Vagina (tissue), 2 donors: Measurements from ENCODE around the gene ITPR1. TPM values are rescaled to one million over a fixed set of nuclear protein-coding genes. Genes with fewer than 3 reads are reported as not detected.

Experiments
- DNase-seq, 2 donors: peaks; one replicate each; pipeline ENCODE4 v3.0.0-alpha.2; 2017; ENCODE audit errors: extremely low spot score in 2 of 2
- H3K27ac ChIP-seq: fragments of 200-600 bp; sonication (generic); one replicate; pipeline ENCODE4 v1.5.1; 2019
- H3K27me3 ChIP-seq: fragments of 200-600 bp; sonication (generic); one replicate; pipeline ENCODE4 v1.5.1; 2019
- H3K36me3 ChIP-seq, 2 donors: fragments of 200-600 bp; sonication (generic); one replicate each; pipeline ENCODE4 v1.5.1; 2017 to 2019
- H3K4me1 ChIP-seq: fragments of 200-600 bp; sonication (generic); one replicate; pipeline ENCODE4 v1.5.1; 2019
- H3K4me3 ChIP-seq, 2 donors: fragments of 200-600 bp; sonication (generic); 1 replicate in 1 of 2; 2 replicates in 1 of 2; pipeline ENCODE4 v1.5.1; 2016 to 2019
- H3K9me3 ChIP-seq: fragments of 200-600 bp; sonication (generic); one replicate; pipeline ENCODE4 v1.5.1; 2019
- POLR2A ChIP-seq, 2 donors: fragments of 450-650 bp; IDR thresholded peaks; one replicate each; pipeline ENCODE4 v1.6.1; 2017; ENCODE audit warnings: antibody characterized with exemption in 2 of 2, mild to moderate bottlenecking in 2 of 2, moderate library complexity in 2 of 2
- POLR2AphosphoS5 ChIP-seq, 2 donors: sonication (generic); formaldehyde crosslinking; IDR thresholded peaks; one replicate each; pipeline ENCODE4 v1.9.0; 2017; ENCODE audit warnings: antibody characterized with exemption in 2 of 2, mild to moderate bottlenecking in 2 of 2, low read depth in 1 of 2; ENCODE audit not compliant: insufficient read depth in 1 of 2
- intact Hi-C: fragments of 100-400 bp; cut with DNase I; formaldehyde crosslinking; loops from one replicate; pipeline ENCODE4 v1.15.1; 2023
- total RNA-seq: library from RNA; depleted of rRNA; stranded (reverse); fragments of >200 nt; gene quantifications from one replicate; pipeline ENCODE4 v1.2.3, GENCODE V29; 2016
- TF ChIP-seq, protein P1 (sequence below), 3 experiments: fragments of 450-650 bp in 2 of 3; fragments of 200-600 bp in 1 of 3; sonication (generic) in 1 of 3; IDR thresholded peaks; one replicate each; pipeline ENCODE4 v1.5.1; 2017 to 2019; ENCODE audit warnings: antibody characterized with exemption in 3 of 3, mild to moderate bottlenecking in 2 of 3, moderate library complexity in 2 of 3

Gene ITPR1
- total RNA-seq, 1 donor from 2014 or later, result 108 TPM

- no peak for DNase-seq
- Histone ChIP-seq H3K4me1 (peaks cover 7% of the 10 kb centered on the region), H3K4me3 (no peak overlapping the region), H3K9me3 (no peaks in the 10 kb centered on the region), H3K36me3 (no peaks in the 10 kb centered on the region), H3K27ac (no peak overlapping the region), H3K27me3 (no peaks in the 10 kb centered on the region)
- TF ChIP-seq POLR2A (IDR thresholded peaks at IDR 0.05) (no peak), POLR2AphosphoS5 (IDR thresholded peaks at IDR 0.05; ENCODE audit: insufficient read depth in 1 of 2, low read depth in 1 of 2) (no peak)
- TF ChIP-seq, protein P1, sequence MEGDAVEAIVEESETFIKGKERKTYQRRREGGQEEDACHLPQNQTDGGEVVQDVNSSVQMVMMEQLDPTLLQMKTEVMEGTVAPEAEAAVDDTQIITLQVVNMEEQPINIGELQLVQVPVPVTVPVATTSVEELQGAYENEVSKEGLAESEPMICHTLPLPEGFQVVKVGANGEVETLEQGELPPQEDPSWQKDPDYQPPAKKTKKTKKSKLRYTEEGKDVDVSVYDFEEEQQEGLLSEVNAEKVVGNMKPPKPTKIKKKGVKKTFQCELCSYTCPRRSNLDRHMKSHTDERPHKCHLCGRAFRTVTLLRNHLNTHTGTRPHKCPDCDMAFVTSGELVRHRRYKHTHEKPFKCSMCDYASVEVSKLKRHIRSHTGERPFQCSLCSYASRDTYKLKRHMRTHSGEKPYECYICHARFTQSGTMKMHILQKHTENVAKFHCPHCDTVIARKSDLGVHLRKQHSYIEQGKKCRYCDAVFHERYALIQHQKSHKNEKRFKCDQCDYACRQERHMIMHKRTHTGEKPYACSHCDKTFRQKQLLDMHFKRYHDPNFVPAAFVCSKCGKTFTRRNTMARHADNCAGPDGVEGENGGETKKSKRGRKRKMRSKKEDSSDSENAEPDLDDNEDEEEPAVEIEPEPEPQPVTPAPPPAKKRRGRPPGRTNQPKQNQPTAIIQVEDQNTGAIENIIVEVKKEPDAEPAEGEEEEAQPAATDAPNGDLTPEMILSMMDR (IDR thresholded peaks at IDR 0.05), result no peak
- intact Hi-C loops, result no loop called here
Observed at GRCh38 chr3:4856986-4857385, 363.8 kb downstream of the ITPR1 start.

DNA sequence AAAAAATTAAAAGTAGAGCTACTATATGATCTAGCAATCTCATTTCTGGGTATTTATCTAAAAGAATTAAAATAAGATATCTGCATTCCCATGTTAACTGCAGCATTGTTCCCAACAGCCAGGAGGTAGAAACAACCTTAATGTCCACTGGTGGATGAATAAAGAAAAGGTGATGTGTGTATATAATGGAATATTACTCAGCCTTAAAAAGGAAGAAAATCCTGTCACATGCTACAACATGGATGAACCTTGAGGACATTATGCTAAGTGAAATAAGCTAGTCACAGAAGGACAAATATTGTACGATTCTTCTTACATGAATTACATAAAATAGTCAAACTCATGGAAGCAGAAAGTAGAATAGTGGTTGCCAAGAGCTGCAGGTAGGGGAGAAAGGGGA, 366.6 kb downstream of the ITPR1 start:
- intact Hi-C loops, result no loop called here
- no peaks in the 10 kb centered on the region for H3K27me3 ChIP-seq
- H3K36me3 ChIP-seq, result no peaks in the 10 kb centered on the region
- H3K9me3 ChIP-seq, result no peaks in the 10 kb centered on the region
- H3K4me1 ChIP-seq, result peaks cover 7% of the 10 kb centered on the region
- H3K27ac ChIP-seq, result no peak overlapping the region
- no peak overlapping the region for H3K4me3 ChIP-seq
- no peak for TF ChIP-seq POLR2A (IDR thresholded peaks at IDR 0.05)
- TF ChIP-seq, protein P1 (IDR thresholded peaks at IDR 0.05), result no peak
- DNase-seq, result no peak

DNA sequence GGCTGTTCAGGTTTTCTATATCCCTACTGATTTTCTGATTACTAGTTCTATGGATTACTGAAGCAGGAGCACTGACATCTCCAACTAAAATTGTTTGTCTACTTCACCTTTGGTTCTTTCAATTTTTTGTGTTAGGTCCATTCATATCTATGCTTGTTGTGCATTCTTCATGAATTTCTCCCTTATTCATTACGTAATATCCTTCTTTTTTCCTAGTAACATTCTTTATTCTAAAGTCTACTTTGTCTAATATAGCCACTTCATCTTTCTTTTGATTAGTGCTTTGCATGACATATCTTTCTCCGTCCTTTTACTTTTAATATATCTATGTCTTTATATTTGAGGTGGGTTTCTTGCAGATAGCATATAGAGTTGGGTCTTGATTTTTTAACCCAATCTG, 369.8 kb downstream of the ITPR1 start:
- Histone ChIP-seq H3K27ac (no peak overlapping the region), H3K9me3 (no peaks in the 10 kb centered on the region), H3K36me3 (no peaks in the 10 kb centered on the region), H3K27me3 (no peaks in the 10 kb centered on the region), H3K4me3 (no peak overlapping the region), H3K4me1 (peaks cover 17% of the 10 kb centered on the region)
- intact Hi-C loops, result no loop called here
- no peak for DNase-seq
- no peak for TF ChIP-seq POLR2A (IDR thresholded peaks at IDR 0.05)

GRCh38 chr3:4864503-4864902, 371.4 kb downstream of the ITPR1 start:
- DNase-seq, result no peak
- peaks cover 18% of the 10 kb centered on the region for H3K4me1 ChIP-seq
- H3K27ac ChIP-seq, result no peak overlapping the region
- H3K4me3 ChIP-seq, result no peak overlapping the region
- intact Hi-C loops, result no loop called here
- no peaks in the 10 kb centered on the region for H3K36me3 ChIP-seq
- H3K9me3 ChIP-seq, result no peaks in the 10 kb centered on the region
- no peak for TF ChIP-seq POLR2AphosphoS5 (IDR thresholded peaks at IDR 0.05; ENCODE audit: insufficient read depth in 1 of 2, low read depth in 1 of 2)
- no peaks in the 10 kb centered on the region for H3K27me3 ChIP-seq

- H3K27me3 ChIP-seq, result no peaks in the 10 kb centered on the region
- peaks cover 18% of the 10 kb centered on the region for H3K4me1 ChIP-seq
- DNase-seq, result no peak
- H3K27ac ChIP-seq, result no peak overlapping the region
- H3K9me3 ChIP-seq, result no peaks in the 10 kb centered on the region
- intact Hi-C loops, result no loop called here
- no peaks in the 10 kb centered on the region for H3K36me3 ChIP-seq
- TF ChIP-seq POLR2AphosphoS5 (IDR thresholded peaks at IDR 0.05; ENCODE audit: insufficient read depth in 1 of 2, low read depth in 1 of 2), result no peak
- H3K4me3 ChIP-seq, result no peak overlapping the region
Observed at GRCh38 chr3:4865714-4866113, 372.6 kb downstream of the ITPR1 start.

- TF ChIP-seq, protein P1 (IDR thresholded peaks at IDR 0.05), result no peak
- TF ChIP-seq POLR2A (IDR thresholded peaks at IDR 0.05), result no peak
- peak in 1 of 2 donors; percentile 25 for TF ChIP-seq POLR2AphosphoS5 (IDR thresholded peaks at IDR 0.05; ENCODE audit: insufficient read depth in 1 of 2, low read depth in 1 of 2)
- intact Hi-C loops, result no loop called here
- Histone ChIP-seq H3K4me3 (no peak overlapping the region), H3K27ac (peak overlapping the region; percentile 94), H3K4me1 (peaks cover 18% of the 10 kb centered on the region), H3K9me3 (no peaks in the 10 kb centered on the region), H3K27me3 (no peaks in the 10 kb centered on the region), H3K36me3 (no peaks in the 10 kb centered on the region)
- no peak for DNase-seq
Observed at GRCh38 chr3:4866866-4867265, 373.7 kb downstream of the ITPR1 start.
